Neutrophil (primary cell): Measurements from ENCODE around the gene TMEM138.

ENCODE experiments used
- H3K27ac ChIP-seq: fragments of 200-600 bp; sonication (generic); 2 replicates; pipeline ENCODE4 v1.5.1; 2016; ENCODE audit warnings: mild to moderate bottlenecking, moderate library complexity
- H3K27me3 ChIP-seq: fragments of 200-600 bp; sonication (generic); 2 replicates; pipeline ENCODE4 v1.6.0; 2016; ENCODE audit warnings: mild to moderate bottlenecking
- H3K36me3 ChIP-seq: fragments of 200-600 bp; sonication (generic); 2 replicates; pipeline ENCODE4 v1.5.1; 2017
- H3K4me1 ChIP-seq, 2 experiments: fragments of 200-600 bp in 1 of 2; sonication (generic) in 1 of 2; 1 replicate in 1 of 2; 2 replicates in 1 of 2; pipeline versions ENCODE4 v1.5.1 to v1.6.1; 2013 to 2016; ENCODE audit warnings: low read depth in 1 of 2, low read length in 1 of 2, mild to moderate bottlenecking in 1 of 2, moderate library complexity in 1 of 2; ENCODE audit not compliant: control insufficient read depth in 1 of 2, insufficient read depth in 1 of 2
- H3K4me3 ChIP-seq, 2 experiments: fragments of 200-600 bp in 1 of 2; sonication (generic) in 1 of 2; 1 replicate in 1 of 2; 2 replicates in 1 of 2; pipeline ENCODE4 v1.5.1; 2013 to 2016; ENCODE audit warnings: low read depth in 1 of 2, low read length in 1 of 2, mild to moderate bottlenecking in 1 of 2, moderate library complexity in 1 of 2
- H3K9me3 ChIP-seq: fragments of 200-600 bp; sonication (generic); 2 replicates; pipeline ENCODE4 v1.5.1; 2016
- CTCF ChIP-seq: fragments of 200-600 bp; sonication (generic); IDR thresholded peaks from 2 replicates; pipeline ENCODE4 v1.5.1; 2016; ENCODE audit warnings: antibody characterized with exemption

TMEM138 gene

GRCh38 chr11:61392981-61393595, 30.9 kb downstream of the TMEM138 start:
- Histone ChIP-seq H3K27me3 (no peaks in the 10 kb centered on the region), H3K27ac (peak overlapping the region; percentile 91), H3K4me3 (peak overlapping the region; percentile 80 to 96), H3K36me3 (peaks cover 24% of the 10 kb centered on the region), H3K4me1 (peaks cover 26 to 27% of the 10 kb centered on the region in 2 experiments), H3K9me3 (no peaks in the 10 kb centered on the region)
- TF ChIP-seq CTCF: no peak

GRCh38 chr11:61401173-61401572, 39.0 kb downstream of the TMEM138 start:
- H3K27ac ChIP-seq: peak overlapping the region; percentile 58
- H3K27me3 ChIP-seq: no peaks in the 10 kb centered on the region
- no peak overlapping the region for H3K4me3 ChIP-seq
- H3K36me3 ChIP-seq: peaks cover 69% of the 10 kb centered on the region
- no peaks in the 10 kb centered on the region for H3K9me3 ChIP-seq
- no peak for TF ChIP-seq CTCF
- H3K4me1 ChIP-seq: peaks cover 8 to 9% of the 10 kb centered on the region in 2 experiments

DNA sequence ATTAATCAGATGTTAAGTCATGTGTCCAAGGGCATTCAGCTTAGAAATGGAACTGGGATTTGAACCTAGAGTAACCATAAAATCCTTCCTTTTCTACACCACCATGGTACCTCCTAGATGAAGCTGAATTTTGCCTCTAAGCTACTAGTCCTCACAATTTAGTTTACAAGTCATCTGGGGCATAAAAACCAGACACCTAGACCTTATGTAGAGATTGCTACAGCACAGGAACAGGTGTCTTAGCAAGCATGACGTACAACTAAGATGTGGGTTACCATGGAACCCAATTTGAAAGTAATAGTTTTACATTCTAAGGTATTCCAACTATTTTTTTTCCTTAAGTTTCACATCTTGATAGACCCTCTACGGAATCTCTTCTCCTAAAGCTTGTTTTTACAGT, 39.4 kb downstream of the TMEM138 start:
- TF ChIP-seq CTCF: no peak
- no peak overlapping the region for H3K4me3 ChIP-seq
- no peaks in the 10 kb centered on the region for H3K9me3 ChIP-seq
- H3K27me3 ChIP-seq: no peaks in the 10 kb centered on the region
- H3K4me1 ChIP-seq: peaks cover 6 to 8% of the 10 kb centered on the region in 2 experiments
- peak overlapping the region; percentile 58 for H3K27ac ChIP-seq
- H3K36me3 ChIP-seq: peaks cover 73% of the 10 kb centered on the region

GRCh38 chr11:61403658-61404057, 41.5 kb downstream of the TMEM138 start:
- peak overlapping the region; percentile 58 for H3K27ac ChIP-seq
- peaks cover 6 to 8% of the 10 kb centered on the region in 2 experiments for H3K4me1 ChIP-seq
- no peak overlapping the region for H3K4me3 ChIP-seq
- H3K27me3 ChIP-seq: no peaks in the 10 kb centered on the region
- peaks cover 81% of the 10 kb centered on the region for H3K36me3 ChIP-seq
- H3K9me3 ChIP-seq: no peaks in the 10 kb centered on the region
- no peak for TF ChIP-seq CTCF

DNA sequence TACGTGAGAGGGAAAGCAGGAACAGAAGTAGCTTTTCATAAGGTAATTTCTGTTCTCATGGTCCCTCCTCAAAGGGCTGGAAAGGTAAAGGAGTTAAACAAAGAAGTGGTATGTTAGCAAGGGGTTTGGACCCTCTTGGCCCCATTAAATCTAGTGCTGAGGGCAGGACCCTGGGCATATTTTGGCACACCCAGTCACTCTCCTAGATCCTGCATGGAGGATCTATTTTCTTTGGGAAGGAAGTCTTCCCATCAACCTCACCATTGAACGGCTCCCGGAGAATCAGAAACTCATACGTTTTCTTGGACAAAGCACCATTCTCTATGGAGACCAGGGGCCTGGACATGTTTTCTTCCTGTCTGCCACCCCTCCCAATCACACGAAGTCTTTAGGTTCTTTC, 41.9 kb downstream of the TMEM138 start:
- no peaks in the 10 kb centered on the region for H3K9me3 ChIP-seq
- no peak for TF ChIP-seq CTCF
- H3K4me3 ChIP-seq: no peak overlapping the region
- H3K27me3 ChIP-seq: no peaks in the 10 kb centered on the region
- peaks cover 82% of the 10 kb centered on the region for H3K36me3 ChIP-seq
- peaks cover 6 to 8% of the 10 kb centered on the region in 2 experiments for H3K4me1 ChIP-seq
- H3K27ac ChIP-seq: peak overlapping the region; percentile 58
